ENCODE data around the gene TUBB3.
A peak's percentile ranks its signal among the peaks of the same experiment; 100 is the strongest.
"Not testable (repeated sequence)": the region's sequence is repeated elsewhere in the genome, so short reads cannot be mapped to it uniquely, and the experiment has no call there.

Gene TUBB3

GRCh38 chr16:89903908-89904515 is 19.1 kb upstream of the TUBB3 start:
- no peak for DNase-seq

GRCh38 chr16:89904606-89905510 is 18.3 kb upstream of the TUBB3 start:
- DNase-seq, result no peak

- DNase-seq, result no peak
These were observed 17.5 kb upstream of the TUBB3 start for GRCh38 chr16:89905511-89906139.

GRCh38 chr16:89906140-89907025 is 16.8 kb upstream of the TUBB3 start:
- no peak for DNase-seq

GRCh38 chr16:89907055-89907814 is 15.9 kb upstream of the TUBB3 start:
- no peak for DNase-seq

GRCh38 chr16:89908236-89908635 is 14.9 kb upstream of the TUBB3 start:
- no peak for DNase-seq

GRCh38 chr16:89909777-89910716 is 13.1 kb upstream of the TUBB3 start:
- peak; percentile 19 for DNase-seq

- no peak for DNase-seq
These were observed 12.3 kb upstream of the TUBB3 start for GRCh38 chr16:89910717-89911354.

GRCh38 chr16:89911375-89911774 is 11.8 kb upstream of the TUBB3 start:
- no peak for DNase-seq

GRCh38 chr16:89912143-89912542 is 11.0 kb upstream of the TUBB3 start:
- no peak for DNase-seq

- DNase-seq, result no peak
These were observed 10.5 kb upstream of the TUBB3 start for GRCh38 chr16:89912627-89913026.

- DNase-seq, result no peak
These were observed 9.4 kb upstream of the TUBB3 start for GRCh38 chr16:89913408-89914387.

- not testable (repeated sequence) for DNase-seq
These were observed 8.4 kb upstream of the TUBB3 start for GRCh38 chr16:89914642-89915285.

- DNase-seq, result no peak
These were observed 7.6 kb upstream of the TUBB3 start for GRCh38 chr16:89915303-89916232.

GRCh38 chr16:89917773-89918452 is 5.2 kb upstream of the TUBB3 start:
- DNase-seq, result peak; percentile 83

- peak; percentile 49 for DNase-seq
These were observed 4.4 kb upstream of the TUBB3 start, which contains the start of gene MC1R for GRCh38 chr16:89918453-89919347. MC1R (plus strand) TSS chr16:89918862; CDS start chr16:89919259, 397 bp downstream.

All from NCI-H146 (cell line).